Measurements from ENCODE around the gene KLHL29. TPM values are rescaled to one million over a fixed set of nuclear protein-coding genes. Genes with fewer than 3 reads are reported as not detected.

KLHL29 gene
- total RNA-seq, 2 experiments from 2014 or later, result 2.5 to 2.7 TPM

GRCh38 chr2:23657371-23657770 lies 272.4 kb downstream of the KLHL29 start:
- Mint-ChIP-seq H3K27ac (no peak overlapping the region), H3K4me1 (ENCODE audit: low read depth) (no peaks in the 10 kb centered on the region), H3K4me3 (no peak overlapping the region), H3K36me3 (ENCODE audit: low read depth) (no peaks in the 10 kb centered on the region), H3K27me3 (peaks cover 8% of the 10 kb centered on the region), H3K9me3 (no peaks in the 10 kb centered on the region)
- POLR2A ChIA-PET, result no interaction called here
- Histone ChIP-seq H3K27ac (ENCODE audit: low read depth in 1 of 2, low read length in 2 of 2) (no peak overlapping the region), H3K4me3 (ENCODE audit: low read length) (no peak overlapping the region), H3K27me3 (ENCODE audit: control insufficient read depth in 1 of 2, insufficient read depth in 2 of 2, low read length in 2 of 2) (peaks cover 0 to 3% of the 10 kb centered on the region in 2 experiments), H3K9me3 (ENCODE audit: control insufficient read depth in 1 of 2, insufficient read depth in 1 of 2, low read length in 2 of 2) (peaks cover 0 to 4% of the 10 kb centered on the region in 2 experiments), H3K4me1 (ENCODE audit: insufficient read depth, low read length) (no peaks in the 10 kb centered on the region), H3K36me3 (ENCODE audit: insufficient read depth, low read length) (no peaks in the 10 kb centered on the region)
- DNase-seq (no peak), ATAC-seq (ENCODE audit: poor library complexity) (no peak)
- no peak for TF ChIP-seq CTCF (IDR thresholded peaks at IDR 0.05)
- intact Hi-C loops (cut with DNase I, micrococcal nuclease), result no loop called here
- CTCF ChIA-PET, result no interaction called here

DNA sequence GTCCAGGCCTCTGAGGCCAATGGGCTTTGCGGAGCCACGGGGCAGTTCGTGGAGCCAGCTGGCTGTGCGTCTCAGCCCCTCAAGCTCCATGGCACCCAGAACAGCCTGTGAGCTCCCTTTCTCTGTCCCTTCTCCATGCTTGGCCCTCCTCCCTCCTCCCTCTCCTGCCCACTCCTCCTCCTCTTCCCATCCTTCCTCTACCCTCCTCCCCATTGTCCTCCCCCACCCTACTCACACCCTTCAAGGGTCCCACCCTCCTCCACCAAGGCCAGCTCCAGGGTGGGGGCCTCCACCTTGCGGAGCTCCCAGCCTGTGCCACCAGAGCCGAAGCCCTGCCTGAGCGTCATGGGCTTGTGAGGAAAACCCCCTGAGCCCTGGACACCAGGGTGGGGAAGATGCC lies 273.0 kb downstream of the KLHL29 start:
- POLR2A ChIA-PET, result no interaction called here
- CTCF ChIA-PET, result no interaction called here
- DNase-seq, result no peak
- Mint-ChIP-seq H3K4me3 (no peak overlapping the region), H3K27ac (no peak overlapping the region), H3K36me3 (ENCODE audit: low read depth) (no peaks in the 10 kb centered on the region), H3K27me3 (peaks cover 8% of the 10 kb centered on the region), H3K9me3 (no peaks in the 10 kb centered on the region), H3K4me1 (ENCODE audit: low read depth) (no peaks in the 10 kb centered on the region)
- no peak for ATAC-seq (ENCODE audit: poor library complexity)
- no peak overlapping the region for H3K4me3 ChIP-seq (ENCODE audit: low read length)
- peaks cover 3 to 6% of the 10 kb centered on the region in 2 experiments for H3K27me3 ChIP-seq (ENCODE audit: control insufficient read depth in 1 of 2, insufficient read depth in 2 of 2, low read length in 2 of 2)
- intact Hi-C loops (cut with DNase I, micrococcal nuclease), result no loop called here
- H3K27ac ChIP-seq (ENCODE audit: low read depth in 1 of 2, low read length in 2 of 2), result no peak overlapping the region
- no peaks in the 10 kb centered on the region for H3K36me3 ChIP-seq (ENCODE audit: insufficient read depth, low read length)
- TF ChIP-seq CTCF (IDR thresholded peaks at IDR 0.05), result no peak
- H3K4me1 ChIP-seq (ENCODE audit: insufficient read depth, low read length), result no peaks in the 10 kb centered on the region
- H3K9me3 ChIP-seq (ENCODE audit: control insufficient read depth in 1 of 2, insufficient read depth in 1 of 2, low read length in 2 of 2), result peaks cover 0 to 4% of the 10 kb centered on the region in 2 experiments

DNA sequence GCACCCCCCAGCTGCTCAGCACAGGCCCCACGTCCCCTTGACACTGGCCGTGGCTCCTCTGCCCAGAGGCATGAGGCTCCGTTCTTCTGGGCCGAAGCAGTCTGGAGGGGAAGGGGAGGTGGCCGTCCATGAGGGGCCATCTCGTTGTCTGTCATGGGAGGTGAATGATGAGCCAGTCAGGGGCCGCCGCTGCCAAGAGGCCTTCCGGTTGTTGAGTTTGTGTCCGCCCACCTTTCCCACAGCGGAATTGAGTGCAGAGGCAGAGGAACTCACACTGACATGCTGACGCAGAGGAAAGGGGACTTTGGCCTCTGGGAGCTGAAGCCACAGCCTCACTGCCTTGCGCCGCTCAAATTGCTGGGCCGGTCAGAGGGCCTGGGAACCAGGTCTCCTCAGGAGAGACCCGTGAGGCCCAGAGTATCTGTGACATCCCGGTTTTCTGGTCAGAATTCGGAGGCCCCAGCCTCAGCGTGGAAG lies 273.5 kb downstream of the KLHL29 start:
- Histone ChIP-seq H3K4me3 (ENCODE audit: low read length) (no peak overlapping the region), H3K9me3 (ENCODE audit: control insufficient read depth in 1 of 2, insufficient read depth in 1 of 2, low read length in 2 of 2) (peaks cover 0 to 4% of the 10 kb centered on the region in 2 experiments), H3K27ac (ENCODE audit: low read depth in 1 of 2, low read length in 2 of 2) (no peak overlapping the region), H3K4me1 (ENCODE audit: insufficient read depth, low read length) (no peaks in the 10 kb centered on the region), H3K27me3 (ENCODE audit: control insufficient read depth in 1 of 2, insufficient read depth in 2 of 2, low read length in 2 of 2) (peaks cover 3 to 8% of the 10 kb centered on the region in 2 experiments), H3K36me3 (ENCODE audit: insufficient read depth, low read length) (no peaks in the 10 kb centered on the region)
- no peak for ATAC-seq (ENCODE audit: poor library complexity)
- ChIA-PET CTCF (no interaction called here), POLR2A (no interaction called here)
- no peak for DNase-seq
- intact Hi-C loops (cut with DNase I, micrococcal nuclease), result no loop called here
- H3K27me3 Mint-ChIP-seq, result peaks cover 10% of the 10 kb centered on the region
- no peaks in the 10 kb centered on the region for H3K36me3 Mint-ChIP-seq (ENCODE audit: low read depth)
- H3K9me3 Mint-ChIP-seq, result no peaks in the 10 kb centered on the region
- no peak overlapping the region for H3K4me3 Mint-ChIP-seq
- H3K4me1 Mint-ChIP-seq (ENCODE audit: low read depth), result no peaks in the 10 kb centered on the region
- H3K27ac Mint-ChIP-seq, result no peak overlapping the region
- no peak for TF ChIP-seq CTCF (IDR thresholded peaks at IDR 0.05)
